M059J (cell line): ENCODE measurements around the gene NR5A1. TPM values are rescaled to one million over a fixed set of nuclear protein-coding genes. Genes with fewer than 3 reads are reported as not detected.

Experiments used
- DNase-seq: peaks from one replicate; pipeline ENCODE4 v3.0.0-alpha.2; 2012; ENCODE audit warnings: low read depth
- total RNA-seq: library from RNA; depleted of rRNA; stranded (reverse); fragments of >200 nt; shearing (Covaris generic); gene quantifications from 2 replicates; pipeline ENCODE4 v1.2.3, GENCODE V29; 2014; rRNA removed

NR5A1 gene
- total RNA-seq, 1 experiment from 2014 or later = 0.02 TPM

GRCh38 chr9:124440786-124441185 is 66.4 kb downstream of the NR5A1 start:
- DNase-seq = no peak

GRCh38 chr9:124439686-124440243 is 67.4 kb downstream of the NR5A1 start:
- DNase-seq = no peak

- no peak for DNase-seq
These were observed 68.1 kb downstream of the NR5A1 start for GRCh38 chr9:124439086-124439485.

- no peak for DNase-seq
These were observed 69.1 kb downstream of the NR5A1 start for GRCh38 chr9:124438091-124438490.

GRCh38 chr9:124437086-124437485 is 70.1 kb downstream of the NR5A1 start:
- no peak for DNase-seq

- no peak for DNase-seq
These were observed 70.9 kb downstream of the NR5A1 start for GRCh38 chr9:124436320-124436719.

Other genes with a start within 250 kb of the NR5A1 start
- 51.3 and 88.5 TPM in 2 replicates for gene NEK6, start 249.4 kb downstream of the NR5A1 start, total RNA-seq
- 389 and 692 TPM in 2 replicates for gene PSMB7, start 92.0 kb downstream of the NR5A1 start, total RNA-seq
- not detected in 2 replicates for gene ADGRD2, start 56.9 kb downstream of the NR5A1 start, total RNA-seq